Progenitor cell of endocrine pancreas (in vitro differentiated cells): ENCODE data around the gene EYS. TPM values are rescaled to one million over a fixed set of nuclear protein-coding genes. Genes with fewer than 3 reads are reported as not detected.

Experiments
- DNase-seq: peaks from one replicate; pipeline ENCODE4 v3.0.0; 2021; ENCODE audit warnings: low spot score; ENCODE audit not compliant: unreplicated experiment
- H3K27ac Mint-ChIP-seq: 2 replicates; pipeline ENCODE4 v1.8.0; 2021; ENCODE audit warnings: mild to moderate bottlenecking, moderate library complexity, mixed read lengths
- H3K27me3 Mint-ChIP-seq: 2 replicates; pipeline ENCODE4 v1.8.0; 2021; ENCODE audit warnings: mixed read lengths
- H3K36me3 Mint-ChIP-seq: 2 replicates; pipeline ENCODE4 v1.8.0; 2022; ENCODE audit warnings: mixed read lengths; ENCODE audit not compliant: insufficient read depth
- H3K4me1 Mint-ChIP-seq: 2 replicates; pipeline ENCODE4 v1.8.0; 2021; ENCODE audit warnings: low read depth, mixed read lengths
- H3K4me3 Mint-ChIP-seq: 2 replicates; pipeline ENCODE4 v1.8.0; 2021; ENCODE audit warnings: low read depth, mild to moderate bottlenecking, moderate library complexity, mixed read lengths
- H3K9me3 Mint-ChIP-seq: 2 replicates; pipeline ENCODE4 v1.8.0; 2021; ENCODE audit warnings: low read depth, mixed read lengths
- total RNA-seq: library from RNA; stranded (reverse); gene quantifications from 2 replicates; pipeline ENCODE4 v1.2.1, GENCODE V29; 2021
- TF ChIP-seq, protein P1 (sequence below): fragments of 200-600 bp; sonication (generic); IDR thresholded peaks from one replicate; pipeline ENCODE4 v1.5.0; 2021; ENCODE audit warnings: antibody characterized with exemption, mild to moderate bottlenecking; ENCODE audit not compliant: unreplicated experiment

EYS gene
- total RNA-seq, 1 donor from 2014 or later = 0.46 TPM

DNA sequence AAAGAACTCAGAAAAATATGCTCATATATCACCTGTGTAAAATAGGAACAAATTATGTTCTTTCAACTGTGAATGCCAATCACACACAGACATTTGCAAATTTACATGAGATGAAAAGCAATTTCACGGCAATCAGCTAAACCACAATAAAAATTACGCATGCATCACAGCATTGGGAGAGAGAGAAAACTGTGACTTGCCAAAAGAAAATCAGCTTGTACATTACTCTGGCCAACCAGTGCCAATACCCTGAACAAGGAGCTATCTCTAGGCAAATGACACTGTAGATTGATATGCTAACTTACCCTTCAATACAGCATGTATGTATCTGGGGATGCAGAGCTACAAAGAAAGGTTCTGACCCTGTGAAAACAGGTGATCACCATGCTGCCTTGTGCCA is 515.6 kb downstream of the EYS start:
- Mint-ChIP-seq H3K27ac (no peak overlapping the region), H3K36me3 (no peaks in the 10 kb centered on the region), H3K9me3 (no peaks in the 10 kb centered on the region), H3K4me3 (no peak overlapping the region), H3K4me1 (no peaks in the 10 kb centered on the region), H3K27me3 (no peaks in the 10 kb centered on the region)
- no peak for DNase-seq
- TF ChIP-seq, protein P1, sequence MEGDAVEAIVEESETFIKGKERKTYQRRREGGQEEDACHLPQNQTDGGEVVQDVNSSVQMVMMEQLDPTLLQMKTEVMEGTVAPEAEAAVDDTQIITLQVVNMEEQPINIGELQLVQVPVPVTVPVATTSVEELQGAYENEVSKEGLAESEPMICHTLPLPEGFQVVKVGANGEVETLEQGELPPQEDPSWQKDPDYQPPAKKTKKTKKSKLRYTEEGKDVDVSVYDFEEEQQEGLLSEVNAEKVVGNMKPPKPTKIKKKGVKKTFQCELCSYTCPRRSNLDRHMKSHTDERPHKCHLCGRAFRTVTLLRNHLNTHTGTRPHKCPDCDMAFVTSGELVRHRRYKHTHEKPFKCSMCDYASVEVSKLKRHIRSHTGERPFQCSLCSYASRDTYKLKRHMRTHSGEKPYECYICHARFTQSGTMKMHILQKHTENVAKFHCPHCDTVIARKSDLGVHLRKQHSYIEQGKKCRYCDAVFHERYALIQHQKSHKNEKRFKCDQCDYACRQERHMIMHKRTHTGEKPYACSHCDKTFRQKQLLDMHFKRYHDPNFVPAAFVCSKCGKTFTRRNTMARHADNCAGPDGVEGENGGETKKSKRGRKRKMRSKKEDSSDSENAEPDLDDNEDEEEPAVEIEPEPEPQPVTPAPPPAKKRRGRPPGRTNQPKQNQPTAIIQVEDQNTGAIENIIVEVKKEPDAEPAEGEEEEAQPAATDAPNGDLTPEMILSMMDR = no peak

DNA sequence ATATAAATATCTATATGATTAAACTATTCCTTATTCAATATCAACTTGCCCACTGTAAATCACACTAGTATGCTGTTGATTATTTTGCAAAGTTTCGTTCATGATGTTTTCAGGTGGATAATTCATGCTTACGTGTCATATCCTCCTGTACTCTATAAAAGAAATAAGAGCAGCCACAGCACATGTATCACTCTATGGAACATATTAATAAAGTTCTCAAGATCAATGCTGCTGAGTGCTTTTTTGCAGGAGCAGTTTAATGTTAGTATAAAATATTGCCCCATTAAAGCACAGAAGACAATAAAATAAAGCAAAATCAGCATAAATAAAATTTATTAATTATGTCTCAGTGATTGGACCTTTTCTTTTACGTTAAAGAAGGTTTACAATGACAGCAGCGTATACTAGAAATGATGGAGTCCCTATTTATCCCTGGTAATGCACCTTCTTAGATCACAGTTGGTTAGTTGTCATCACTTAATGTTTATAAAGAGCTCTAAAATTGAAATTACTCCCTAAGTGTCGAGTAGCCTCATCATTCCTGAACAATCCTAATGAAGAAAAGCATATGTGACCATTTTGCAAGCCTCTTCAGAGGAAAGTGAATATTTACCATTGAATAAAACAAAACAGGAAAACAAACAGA is 517.7 kb downstream of the EYS start:
- Mint-ChIP-seq H3K27me3 (no peaks in the 10 kb centered on the region), H3K27ac (no peak overlapping the region), H3K4me3 (no peak overlapping the region), H3K4me1 (no peaks in the 10 kb centered on the region), H3K9me3 (no peaks in the 10 kb centered on the region), H3K36me3 (no peaks in the 10 kb centered on the region)
- TF ChIP-seq, protein P1 = no peak
- DNase-seq = no peak

DNA sequence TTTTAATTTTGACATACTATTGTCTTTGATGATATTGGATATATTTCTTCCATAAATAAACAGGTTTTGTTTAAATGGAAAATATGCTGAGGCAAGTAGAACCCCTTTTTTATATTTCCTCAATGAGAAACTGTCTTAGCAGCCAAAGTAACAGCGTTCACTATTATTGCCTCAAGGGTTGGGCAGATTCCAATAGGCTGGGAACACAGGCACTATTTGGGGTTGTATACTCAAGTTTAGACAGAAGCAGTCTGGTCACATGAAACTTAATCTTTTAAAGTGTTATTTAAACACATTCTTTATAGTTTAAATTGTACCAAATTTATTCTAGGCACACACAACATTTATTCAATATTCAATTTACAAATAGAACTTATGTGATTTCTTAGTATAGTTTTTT is 520.2 kb downstream of the EYS start:
- no peak overlapping the region for H3K4me3 Mint-ChIP-seq
- DNase-seq = no peak
- H3K9me3 Mint-ChIP-seq = no peaks in the 10 kb centered on the region
- H3K36me3 Mint-ChIP-seq = no peaks in the 10 kb centered on the region
- H3K27ac Mint-ChIP-seq = no peak overlapping the region
- no peaks in the 10 kb centered on the region for H3K4me1 Mint-ChIP-seq
- no peaks in the 10 kb centered on the region for H3K27me3 Mint-ChIP-seq
- TF ChIP-seq, protein P1 = no peak

DNA sequence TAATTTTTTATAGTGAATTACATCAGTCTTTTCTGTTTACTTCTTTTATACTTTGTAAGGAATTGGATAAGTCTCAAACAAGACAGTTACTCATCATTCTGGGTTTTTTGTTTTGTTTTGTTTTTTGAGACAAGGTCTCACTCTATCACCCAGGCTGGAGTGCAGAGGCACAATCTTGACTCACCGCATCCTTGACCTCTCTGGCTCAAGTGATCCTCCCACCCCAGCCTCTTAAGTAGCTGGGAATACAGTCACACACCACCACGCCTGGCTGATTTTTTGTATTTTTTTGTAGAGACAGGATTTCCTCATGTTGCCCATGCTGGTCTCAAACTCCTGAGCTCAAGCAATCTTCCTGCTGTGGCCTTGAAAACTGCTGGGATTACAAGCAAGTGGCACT is 524.3 kb downstream of the EYS start:
- TF ChIP-seq, protein P1 = no peak
- no peak overlapping the region for H3K4me3 Mint-ChIP-seq
- no peak overlapping the region for H3K27ac Mint-ChIP-seq
- no peak for DNase-seq
- no peaks in the 10 kb centered on the region for H3K4me1 Mint-ChIP-seq
- no peaks in the 10 kb centered on the region for H3K36me3 Mint-ChIP-seq
- no peaks in the 10 kb centered on the region for H3K27me3 Mint-ChIP-seq
- peaks cover 5% of the 10 kb centered on the region for H3K9me3 Mint-ChIP-seq

DNA sequence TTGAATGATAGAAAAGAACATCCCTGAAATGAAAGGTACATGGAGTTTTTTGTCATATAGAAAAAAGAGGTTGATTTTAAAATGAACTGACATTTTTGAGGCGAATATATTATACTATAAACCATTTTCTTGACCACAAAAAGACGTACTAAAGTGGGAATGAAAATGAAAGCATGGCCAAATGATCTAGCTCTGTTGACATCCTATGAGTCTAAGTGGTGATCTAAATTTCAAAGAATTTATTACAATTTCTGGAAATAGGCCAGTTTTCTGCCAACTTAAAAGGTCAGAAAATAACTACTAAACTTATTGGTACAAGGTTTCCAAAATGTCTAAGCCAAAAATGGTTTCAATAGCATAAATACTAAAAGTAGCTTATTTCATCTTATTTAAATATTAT is 536.8 kb downstream of the EYS start:
- Mint-ChIP-seq H3K27me3 (no peaks in the 10 kb centered on the region), H3K4me1 (no peaks in the 10 kb centered on the region), H3K27ac (no peak overlapping the region), H3K9me3 (no peaks in the 10 kb centered on the region), H3K4me3 (no peak overlapping the region), H3K36me3 (no peaks in the 10 kb centered on the region)
- TF ChIP-seq, protein P1 = no peak
- DNase-seq = no peak
